GM12892 (cell line): Measurements from ENCODE around the gene RAB6B.

Experiments used
- DNase-seq: peaks from one replicate; pipeline ENCODE4 v3.0.0; 2011; ENCODE audit not compliant: insufficient read length
- FAIRE-seq: peaks from 2 replicates; lab custom pipeline; 2011; peaks lifted over from hg19 to GRCh38; lab: Jason Lieb, UNC
- POLR2A ChIP-seq: IDR thresholded peaks from 2 replicates; pipeline ENCODE4 v1.6.1; 2011; ENCODE audit warnings: low read depth, low read length, control low read depth
- POLR2AphosphoS5 ChIP-seq: IDR thresholded peaks from 2 replicates; pipeline ENCODE4 v1.6.1; 2011; ENCODE audit warnings: low read depth, low read length, control low read depth
- TAF1 ChIP-seq: IDR thresholded peaks from 2 replicates; pipeline ENCODE4 v1.6.1; 2011; ENCODE audit warnings: low read depth, mild to moderate bottlenecking, control low read depth, low read length, borderline replicate concordance

The RAB6B gene

GRCh38 chr3:133937061-133937686 lies 41.5 kb upstream of the RAB6B start:
- no peak for DNase-seq
- no peak for TF ChIP-seq TAF1
- no peak for TF ChIP-seq POLR2AphosphoS5
- TF ChIP-seq POLR2A, result no peak
- no peak for FAIRE-seq

GRCh38 chr3:133935843-133936769 lies 40.4 kb upstream of the RAB6B start:
- TF ChIP-seq TAF1 (no peak), POLR2AphosphoS5 (no peak), POLR2A (no peak)
- DNase-seq (no peak), FAIRE-seq (no peak)

DNA sequence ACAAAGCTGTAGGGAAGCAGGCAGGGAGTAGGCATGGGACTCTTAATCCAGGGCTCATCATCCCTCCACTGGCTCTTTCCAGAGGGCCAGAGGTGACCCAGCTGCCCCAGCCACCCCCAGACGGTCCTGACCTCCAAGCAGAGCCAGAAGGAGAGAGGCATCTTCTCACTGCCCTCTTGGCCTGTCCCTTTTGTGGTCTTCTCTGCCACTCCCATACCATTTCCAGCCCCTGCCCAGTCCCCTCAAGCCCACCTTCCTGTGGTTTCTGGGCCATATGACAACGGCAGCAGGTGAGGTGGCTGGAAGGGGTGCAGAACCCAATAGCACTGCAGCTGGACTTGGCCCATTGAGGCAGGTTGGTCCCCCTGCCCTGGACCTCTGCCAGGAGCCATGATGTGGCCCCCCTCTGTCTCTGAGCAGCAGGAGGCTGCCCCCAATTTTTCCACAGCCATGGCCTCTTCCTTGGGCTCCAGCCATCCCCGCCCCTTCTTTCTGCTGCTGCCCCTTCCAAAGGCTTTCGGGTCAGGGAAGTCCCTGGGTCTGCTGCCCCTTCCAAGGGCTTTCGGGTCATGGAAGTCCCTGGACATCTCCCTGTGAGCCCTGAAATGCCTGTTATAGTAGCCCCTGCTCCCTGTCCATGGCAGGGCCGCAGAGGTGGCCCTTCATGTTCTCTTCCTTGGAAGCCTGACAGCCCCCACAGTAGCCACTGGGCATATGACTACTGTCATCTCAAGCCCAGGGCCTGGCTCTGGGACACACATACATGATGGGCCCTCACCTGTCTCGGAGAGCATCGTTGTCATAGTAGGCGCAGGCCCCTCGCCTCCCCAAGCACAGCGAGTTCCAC lies 39.5 kb upstream of the RAB6B start:
- FAIRE-seq (no peak), DNase-seq (no peak)

DNA sequence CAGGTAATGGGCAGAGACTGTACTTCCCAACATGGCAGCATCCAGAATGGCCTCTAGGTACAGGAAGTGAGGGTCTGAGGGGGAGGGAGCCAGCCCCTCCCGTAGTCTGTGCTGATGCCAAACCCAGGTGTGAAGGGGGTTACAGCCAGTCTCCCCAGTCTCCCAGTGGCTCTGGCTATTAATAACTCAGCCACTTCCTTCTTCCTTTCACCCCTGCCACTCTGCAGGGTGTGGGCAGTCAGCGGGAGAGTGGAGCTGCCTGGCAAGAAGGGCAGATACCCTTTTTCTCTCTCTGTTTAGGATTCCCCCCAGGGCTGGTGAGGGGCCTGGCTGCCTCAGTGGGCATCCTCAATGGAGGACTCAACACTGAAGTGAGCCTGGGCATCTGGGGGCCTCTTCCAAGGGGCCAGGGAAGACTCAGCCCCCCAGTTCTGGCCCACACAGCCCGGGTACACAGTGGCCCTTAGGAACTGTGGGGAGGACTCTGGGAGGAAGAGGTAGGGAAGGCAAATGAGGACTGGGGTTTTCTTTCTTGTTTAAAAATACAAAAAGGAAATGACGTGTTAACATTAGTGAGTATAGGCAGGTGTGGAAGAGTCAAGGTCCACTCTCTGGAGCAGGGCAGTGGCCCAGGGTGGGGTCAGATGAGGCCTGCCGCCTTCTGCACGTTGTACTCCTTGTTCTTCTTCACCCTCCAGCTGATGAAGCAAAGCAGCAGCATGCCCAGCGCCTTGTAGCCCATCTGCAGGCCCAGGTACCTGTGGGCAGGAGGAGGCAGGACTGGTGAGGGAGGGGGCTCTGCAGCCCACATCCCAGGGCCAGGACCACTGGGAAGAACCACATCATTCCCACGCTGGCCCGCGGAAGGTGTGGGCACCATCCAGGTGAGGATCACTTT lies 38.6 kb upstream of the RAB6B start:
- no peak for DNase-seq
- TF ChIP-seq POLR2AphosphoS5 (no peak), TAF1 (no peak), POLR2A (no peak)
- FAIRE-seq, result no peak

More for the DNA sequence above, 39.5 kb upstream of the RAB6B start:
- TF ChIP-seq TAF1, result no peak
- TF ChIP-seq POLR2A, result no peak
- no peak for TF ChIP-seq POLR2AphosphoS5

GRCh38 chr3:133933097-133934024 lies 37.7 kb upstream of the RAB6B start:
- FAIRE-seq (no peak), DNase-seq (no peak)
- TF ChIP-seq POLR2A (no peak), TAF1 (no peak), POLR2AphosphoS5 (no peak)

DNA sequence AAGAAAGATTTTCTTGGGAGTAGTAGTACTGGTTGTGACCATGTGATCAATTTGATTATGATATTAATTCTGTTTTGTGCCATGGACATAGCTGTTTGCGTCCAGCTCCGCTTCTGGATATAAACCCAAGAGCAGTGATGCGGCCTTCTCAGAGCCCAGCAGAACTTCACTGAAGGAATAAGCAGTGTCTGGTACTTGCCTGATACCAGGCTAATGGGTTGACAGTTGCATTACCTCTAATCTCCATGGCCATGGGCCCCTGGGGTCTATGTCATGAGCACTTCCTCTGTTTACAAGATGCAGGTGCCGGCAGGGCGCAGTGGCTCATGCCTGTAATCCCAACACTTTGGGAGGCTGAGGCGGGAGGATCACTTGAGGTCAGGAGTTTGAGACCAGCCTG lies 36.3 kb upstream of the RAB6B start:
- no peak for DNase-seq
- FAIRE-seq, result no peak
- no peak for TF ChIP-seq TAF1
- no peak for TF ChIP-seq POLR2AphosphoS5
- TF ChIP-seq POLR2A, result no peak

DNA sequence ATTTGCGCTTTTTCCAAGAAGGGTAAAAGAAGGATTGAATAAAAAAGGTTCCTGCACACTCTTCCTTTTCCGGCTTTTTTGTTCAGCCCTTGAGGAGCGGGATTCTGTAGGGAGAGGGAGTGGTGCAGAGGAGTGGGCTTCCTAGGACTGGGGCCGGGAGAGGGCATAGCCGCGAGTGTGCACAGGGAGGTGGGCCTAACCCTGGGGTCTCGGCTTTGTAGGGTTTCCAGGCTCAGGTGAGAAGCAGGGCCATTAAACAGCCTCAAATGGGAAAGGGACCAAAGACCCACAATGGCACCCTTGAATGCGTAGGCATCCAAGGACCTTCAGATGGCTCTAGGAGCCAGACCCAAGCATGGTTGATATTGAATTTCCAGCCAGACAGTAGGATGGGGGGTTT lies 35.4 kb upstream of the RAB6B start:
- DNase-seq, result no peak
- TF ChIP-seq TAF1 (no peak), POLR2A (no peak), POLR2AphosphoS5 (no peak)

DNA sequence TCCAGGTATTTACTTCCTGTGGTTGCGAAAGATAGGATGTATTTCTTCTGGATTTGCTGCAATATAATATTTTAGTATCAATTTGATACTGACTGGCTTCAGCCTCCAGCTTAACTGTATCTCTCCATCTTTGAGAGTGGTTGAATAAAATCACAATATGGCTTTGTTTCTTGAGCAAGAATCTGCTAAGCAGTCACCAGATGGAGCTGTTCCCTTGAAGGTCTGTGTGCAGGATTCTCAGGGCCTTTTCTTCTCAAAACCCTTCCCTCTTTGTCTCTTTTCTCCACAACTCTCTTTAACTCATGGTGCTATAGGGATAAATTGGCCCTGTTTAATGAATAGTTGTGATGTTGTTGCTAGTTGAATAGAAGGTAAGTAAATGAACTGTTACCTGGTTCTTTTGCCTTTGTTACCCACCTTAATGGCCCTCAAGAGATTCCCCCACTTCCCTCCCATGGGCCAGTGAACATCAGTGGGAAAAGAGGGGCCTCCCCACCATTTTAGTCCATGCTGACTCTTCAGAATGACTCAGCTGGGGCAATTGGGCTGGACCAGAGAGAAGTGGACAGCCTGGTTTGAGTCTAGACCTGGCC lies 34.8 kb upstream of the RAB6B start:
- no peak for DNase-seq
- TF ChIP-seq TAF1 (no peak), POLR2A (no peak), POLR2AphosphoS5 (no peak)
- peak; percentile 62 for FAIRE-seq

More for the DNA sequence above, 35.4 kb upstream of the RAB6B start:
- no peak for FAIRE-seq
